ENCODE data around the gene PATZ1.
"Not testable (repeated sequence)": the region's sequence is repeated elsewhere in the genome, so short reads cannot be mapped to it uniquely, and the experiment has no call there.

DNA sequence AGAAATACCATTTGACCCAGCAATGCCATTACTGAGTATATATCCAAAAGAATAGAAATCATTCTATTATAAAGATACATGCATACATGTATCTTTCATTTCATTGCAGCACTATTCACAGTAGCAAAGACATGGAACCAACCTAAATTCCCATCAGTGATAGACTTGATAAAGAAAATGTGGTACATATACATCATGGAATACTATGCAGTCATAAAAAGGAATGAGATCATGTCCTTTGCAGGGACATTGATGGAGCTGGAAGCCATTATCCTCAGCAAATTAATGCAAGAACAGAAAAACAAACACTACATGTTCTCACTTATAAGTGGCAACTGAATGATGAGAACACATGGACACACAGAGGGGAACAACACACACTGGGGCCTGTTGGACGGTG lies 31.9 kb downstream of the PATZ1 start:
- TF ChIP-seq POLR2AphosphoS5, POLR2A, EP300 (IDR thresholded peaks at IDR 0.05): not testable (repeated sequence)
- TF ChIP-seq, protein P1, sequence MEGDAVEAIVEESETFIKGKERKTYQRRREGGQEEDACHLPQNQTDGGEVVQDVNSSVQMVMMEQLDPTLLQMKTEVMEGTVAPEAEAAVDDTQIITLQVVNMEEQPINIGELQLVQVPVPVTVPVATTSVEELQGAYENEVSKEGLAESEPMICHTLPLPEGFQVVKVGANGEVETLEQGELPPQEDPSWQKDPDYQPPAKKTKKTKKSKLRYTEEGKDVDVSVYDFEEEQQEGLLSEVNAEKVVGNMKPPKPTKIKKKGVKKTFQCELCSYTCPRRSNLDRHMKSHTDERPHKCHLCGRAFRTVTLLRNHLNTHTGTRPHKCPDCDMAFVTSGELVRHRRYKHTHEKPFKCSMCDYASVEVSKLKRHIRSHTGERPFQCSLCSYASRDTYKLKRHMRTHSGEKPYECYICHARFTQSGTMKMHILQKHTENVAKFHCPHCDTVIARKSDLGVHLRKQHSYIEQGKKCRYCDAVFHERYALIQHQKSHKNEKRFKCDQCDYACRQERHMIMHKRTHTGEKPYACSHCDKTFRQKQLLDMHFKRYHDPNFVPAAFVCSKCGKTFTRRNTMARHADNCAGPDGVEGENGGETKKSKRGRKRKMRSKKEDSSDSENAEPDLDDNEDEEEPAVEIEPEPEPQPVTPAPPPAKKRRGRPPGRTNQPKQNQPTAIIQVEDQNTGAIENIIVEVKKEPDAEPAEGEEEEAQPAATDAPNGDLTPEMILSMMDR (IDR thresholded peaks at IDR 0.05) = not testable (repeated sequence)
